ENCODE results near the gene PAK1. TPM values are rescaled to one million over a fixed set of nuclear protein-coding genes. Genes with fewer than 3 reads are reported as not detected.

PAK1 gene
- total and polyA plus RNA-seq, 10 of the 15 experiments (the other 5 are each of a cell fraction or from before 2014, with no cell fraction given), result 43.8 to 321 (median 110) TPM

DNA sequence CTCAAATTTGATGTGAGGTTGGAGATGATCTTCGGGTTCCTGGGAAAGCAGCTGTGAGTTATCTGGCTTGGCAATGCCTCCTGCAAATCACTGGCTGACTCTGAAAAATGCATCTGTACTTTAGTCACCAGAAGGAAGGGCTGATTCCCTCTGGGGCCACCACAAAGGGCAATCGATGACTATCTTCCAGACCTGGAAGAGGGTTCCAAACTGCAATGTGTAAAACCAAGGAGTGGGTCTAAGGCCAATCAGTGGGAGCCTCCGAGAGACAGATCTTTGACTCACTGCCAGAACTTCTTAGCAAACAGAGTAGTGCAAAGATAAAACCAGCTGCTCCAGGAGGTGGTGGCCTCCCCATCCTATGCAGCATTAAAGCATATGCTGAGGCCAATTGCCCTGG, 29.1 kb upstream of the PAK1 start:
- intact Hi-C loops (cut with micrococcal nuclease; ENCODE audit: unreplicated experiment), result no loop called here
- WGBS (ENCODE audit: insufficient coverage, insufficient replicate concordance, low lambda C conversion rate, missing lambda C conversion rate), result 48% methylated on average over 3 of the region's 3 CpGs
- H4K20me1 ChIP-seq (ENCODE audit: control insufficient read depth, insufficient read depth), result no peaks in the 10 kb centered on the region
- in situ Hi-C loops (cut with MboI), result no loop called here
- H3K9ac ChIP-seq (ENCODE audit: control insufficient read depth, insufficient read depth, low read length), result no peak overlapping the region
- ChIA-PET POLR2A (no interaction called here), RAD21 (ENCODE audit: unreplicated experiment) (interaction anchor here (0.6 kb wide), 1 partner anchor 1053 kb away, joined by 3 read pairs; no protein-coding TSS in a partner anchor), CTCF (interaction anchor here (0.6 kb wide), 1 partner anchor 1011 kb away, joined by 3 read pairs; no protein-coding TSS in a partner anchor), SMC1A (ENCODE audit: uncharacterized antibody, unreplicated experiment) (no interaction called here)
- ATAC-seq (no peak), FAIRE-seq (no peak), DNase-seq (ENCODE audit: low read depth, low spot score) (no peak)
- H3K36me3 ChIP-seq (ENCODE audit: control insufficient read depth in 2 of 2, insufficient read depth in 2 of 2, low read length in 1 of 2), result no peaks in the 10 kb centered on the region
- H3K4me1 ChIP-seq (ENCODE audit: control insufficient read depth, insufficient read depth, low read length), result no peaks in the 10 kb centered on the region
- no peak overlapping the region for H3K4me2 ChIP-seq (ENCODE audit: control insufficient read depth, insufficient read depth)
- H2AFZ ChIP-seq (ENCODE audit: control insufficient read depth, low read depth, low read length), result no peak overlapping the region
- H3K4me3 ChIP-seq, result no peak overlapping the region
- H3K27me3 ChIP-seq (replicated peaks in 1 of 2; ENCODE audit: control insufficient read depth in 2 of 2, insufficient read depth in 2 of 2, low read length in 1 of 2), result no peaks in the 10 kb centered on the region; a peak in 1 of 4 replicates
- BruUV-seq (replicated peaks), result no TSS peak
- no peaks in the 10 kb centered on the region for H3K9me3 ChIP-seq (replicated peaks; ENCODE audit: control insufficient read depth, insufficient read depth, low read length)
- no peak overlapping the region for H3K27ac ChIP-seq (ENCODE audit: control insufficient read depth, insufficient read depth)
- H3K79me2 ChIP-seq (ENCODE audit: control insufficient read depth, insufficient read depth, low read length), result no peaks in the 10 kb centered on the region
- TF ChIP-seq POLR2AphosphoS5 (IDR thresholded peaks at IDR 0.05; ENCODE audit: low read length), result no peak
- TF ChIP-seq KAT2A (conservative IDR thresholded peaks at IDR 0.05; ENCODE audit: control insufficient read depth, low read depth, low read length), result no peak
- no peak for TF ChIP-seq JUNB (IDR thresholded peaks at IDR 0.05)
- TF ChIP-seq, protein P1, sequence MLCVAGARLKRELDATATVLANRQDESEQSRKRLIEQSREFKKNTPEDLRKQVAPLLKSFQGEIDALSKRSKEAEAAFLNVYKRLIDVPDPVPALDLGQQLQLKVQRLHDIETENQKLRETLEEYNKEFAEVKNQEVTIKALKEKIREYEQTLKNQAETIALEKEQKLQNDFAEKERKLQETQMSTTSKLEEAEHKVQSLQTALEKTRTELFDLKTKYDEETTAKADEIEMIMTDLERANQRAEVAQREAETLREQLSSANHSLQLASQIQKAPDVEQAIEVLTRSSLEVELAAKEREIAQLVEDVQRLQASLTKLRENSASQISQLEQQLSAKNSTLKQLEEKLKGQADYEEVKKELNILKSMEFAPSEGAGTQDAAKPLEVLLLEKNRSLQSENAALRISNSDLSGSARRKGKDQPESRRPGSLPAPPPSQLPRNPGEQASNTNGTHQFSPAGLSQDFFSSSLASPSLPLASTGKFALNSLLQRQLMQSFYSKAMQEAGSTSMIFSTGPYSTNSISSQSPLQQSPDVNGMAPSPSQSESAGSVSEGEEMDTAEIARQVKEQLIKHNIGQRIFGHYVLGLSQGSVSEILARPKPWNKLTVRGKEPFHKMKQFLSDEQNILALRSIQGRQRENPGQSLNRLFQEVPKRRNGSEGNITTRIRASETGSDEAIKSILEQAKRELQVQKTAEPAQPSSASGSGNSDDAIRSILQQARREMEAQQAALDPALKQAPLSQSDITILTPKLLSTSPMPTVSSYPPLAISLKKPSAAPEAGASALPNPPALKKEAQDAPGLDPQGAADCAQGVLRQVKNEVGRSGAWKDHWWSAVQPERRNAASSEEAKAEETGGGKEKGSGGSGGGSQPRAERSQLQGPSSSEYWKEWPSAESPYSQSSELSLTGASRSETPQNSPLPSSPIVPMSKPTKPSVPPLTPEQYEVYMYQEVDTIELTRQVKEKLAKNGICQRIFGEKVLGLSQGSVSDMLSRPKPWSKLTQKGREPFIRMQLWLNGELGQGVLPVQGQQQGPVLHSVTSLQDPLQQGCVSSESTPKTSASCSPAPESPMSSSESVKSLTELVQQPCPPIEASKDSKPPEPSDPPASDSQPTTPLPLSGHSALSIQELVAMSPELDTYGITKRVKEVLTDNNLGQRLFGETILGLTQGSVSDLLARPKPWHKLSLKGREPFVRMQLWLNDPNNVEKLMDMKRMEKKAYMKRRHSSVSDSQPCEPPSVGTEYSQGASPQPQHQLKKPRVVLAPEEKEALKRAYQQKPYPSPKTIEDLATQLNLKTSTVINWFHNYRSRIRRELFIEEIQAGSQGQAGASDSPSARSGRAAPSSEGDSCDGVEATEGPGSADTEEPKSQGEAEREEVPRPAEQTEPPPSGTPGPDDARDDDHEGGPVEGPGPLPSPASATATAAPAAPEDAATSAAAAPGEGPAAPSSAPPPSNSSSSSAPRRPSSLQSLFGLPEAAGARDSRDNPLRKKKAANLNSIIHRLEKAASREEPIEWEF (IDR thresholded peaks at IDR 0.05; ENCODE audit: insufficient replicate concordance, low read depth, low read length), result no peak
- TF ChIP-seq, protein P2, sequence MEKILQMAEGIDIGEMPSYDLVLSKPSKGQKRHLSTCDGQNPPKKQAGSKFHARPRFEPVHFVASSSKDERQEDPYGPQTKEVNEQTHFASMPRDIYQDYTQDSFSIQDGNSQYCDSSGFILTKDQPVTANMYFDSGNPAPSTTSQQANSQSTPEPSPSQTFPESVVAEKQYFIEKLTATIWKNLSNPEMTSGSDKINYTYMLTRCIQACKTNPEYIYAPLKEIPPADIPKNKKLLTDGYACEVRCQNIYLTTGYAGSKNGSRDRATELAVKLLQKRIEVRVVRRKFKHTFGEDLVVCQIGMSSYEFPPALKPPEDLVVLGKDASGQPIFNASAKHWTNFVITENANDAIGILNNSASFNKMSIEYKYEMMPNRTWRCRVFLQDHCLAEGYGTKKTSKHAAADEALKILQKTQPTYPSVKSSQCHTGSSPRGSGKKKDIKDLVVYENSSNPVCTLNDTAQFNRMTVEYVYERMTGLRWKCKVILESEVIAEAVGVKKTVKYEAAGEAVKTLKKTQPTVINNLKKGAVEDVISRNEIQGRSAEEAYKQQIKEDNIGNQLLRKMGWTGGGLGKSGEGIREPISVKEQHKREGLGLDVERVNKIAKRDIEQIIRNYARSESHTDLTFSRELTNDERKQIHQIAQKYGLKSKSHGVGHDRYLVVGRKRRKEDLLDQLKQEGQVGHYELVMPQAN (conservative IDR thresholded peaks at IDR 0.05), result no peak
- no peak for TF ChIP-seq CBFB (IDR thresholded peaks at IDR 0.05; ENCODE audit: low read depth)
- TF ChIP-seq RFX5 (IDR thresholded peaks at IDR 0.05; ENCODE audit: low read depth, low read length), result no peak
- TF ChIP-seq, protein P3, sequence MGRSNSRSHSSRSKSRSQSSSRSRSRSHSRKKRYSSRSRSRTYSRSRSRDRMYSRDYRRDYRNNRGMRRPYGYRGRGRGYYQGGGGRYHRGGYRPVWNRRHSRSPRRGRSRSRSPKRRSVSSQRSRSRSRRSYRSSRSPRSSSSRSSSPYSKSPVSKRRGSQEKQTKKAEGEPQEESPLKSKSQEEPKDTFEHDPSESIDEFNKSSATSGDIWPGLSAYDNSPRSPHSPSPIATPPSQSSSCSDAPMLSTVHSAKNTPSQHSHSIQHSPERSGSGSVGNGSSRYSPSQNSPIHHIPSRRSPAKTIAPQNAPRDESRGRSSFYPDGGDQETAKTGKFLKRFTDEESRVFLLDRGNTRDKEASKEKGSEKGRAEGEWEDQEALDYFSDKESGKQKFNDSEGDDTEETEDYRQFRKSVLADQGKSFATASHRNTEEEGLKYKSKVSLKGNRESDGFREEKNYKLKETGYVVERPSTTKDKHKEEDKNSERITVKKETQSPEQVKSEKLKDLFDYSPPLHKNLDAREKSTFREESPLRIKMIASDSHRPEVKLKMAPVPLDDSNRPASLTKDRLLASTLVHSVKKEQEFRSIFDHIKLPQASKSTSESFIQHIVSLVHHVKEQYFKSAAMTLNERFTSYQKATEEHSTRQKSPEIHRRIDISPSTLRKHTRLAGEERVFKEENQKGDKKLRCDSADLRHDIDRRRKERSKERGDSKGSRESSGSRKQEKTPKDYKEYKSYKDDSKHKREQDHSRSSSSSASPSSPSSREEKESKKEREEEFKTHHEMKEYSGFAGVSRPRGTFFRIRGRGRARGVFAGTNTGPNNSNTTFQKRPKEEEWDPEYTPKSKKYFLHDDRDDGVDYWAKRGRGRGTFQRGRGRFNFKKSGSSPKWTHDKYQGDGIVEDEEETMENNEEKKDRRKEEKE (IDR thresholded peaks at IDR 0.05), result no peak
- no peak for TF ChIP-seq SMAD5 (IDR thresholded peaks at IDR 0.05; ENCODE audit: low read depth)
- no peak for TF ChIP-seq SUPT20H (IDR thresholded peaks at IDR 0.05; ENCODE audit: borderline replicate concordance, control insufficient read depth, low read depth, low read length)
- TF ChIP-seq, protein P4, sequence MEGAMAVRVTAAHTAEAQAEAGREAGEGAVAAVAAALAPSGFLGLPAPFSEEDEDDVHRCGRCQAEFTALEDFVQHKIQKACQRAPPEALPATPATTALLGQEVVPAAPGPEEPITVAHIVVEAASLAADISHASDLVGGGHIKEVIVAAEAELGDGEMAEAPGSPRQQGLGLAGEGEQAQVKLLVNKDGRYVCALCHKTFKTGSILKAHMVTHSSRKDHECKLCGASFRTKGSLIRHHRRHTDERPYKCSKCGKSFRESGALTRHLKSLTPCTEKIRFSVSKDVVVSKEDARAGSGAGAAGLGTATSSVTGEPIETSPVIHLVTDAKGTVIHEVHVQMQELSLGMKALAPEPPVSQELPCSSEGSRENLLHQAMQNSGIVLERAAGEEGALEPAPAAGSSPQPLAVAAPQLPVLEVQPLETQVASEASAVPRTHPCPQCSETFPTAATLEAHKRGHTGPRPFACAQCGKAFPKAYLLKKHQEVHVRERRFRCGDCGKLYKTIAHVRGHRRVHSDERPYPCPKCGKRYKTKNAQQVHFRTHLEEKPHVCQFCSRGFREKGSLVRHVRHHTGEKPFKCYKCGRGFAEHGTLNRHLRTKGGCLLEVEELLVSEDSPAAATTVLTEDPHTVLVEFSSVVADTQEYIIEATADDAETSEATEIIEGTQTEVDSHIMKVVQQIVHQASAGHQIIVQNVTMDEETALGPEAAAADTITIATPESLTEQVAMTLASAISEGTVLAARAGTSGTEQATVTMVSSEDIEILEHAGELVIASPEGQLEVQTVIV (IDR thresholded peaks at IDR 0.05; ENCODE audit: borderline replicate concordance, partially characterized antibody), result no peak
- TF ChIP-seq RB1 (IDR thresholded peaks at IDR 0.05; ENCODE audit: borderline replicate concordance), result no peak

Measured in GM12878 (cell line).